HG02852 (cell line): ENCODE measurements around the gene TMEM181.
"Not testable (repeated sequence)": the region's sequence is repeated elsewhere in the genome, so short reads cannot be mapped to it uniquely, and the experiment has no call there.

Source experiments
- ATAC-seq: cut with Tn5 transposase; IDR thresholded peaks from one replicate; pipeline ENCODE4 v1.9.1; 2021; ENCODE audit warnings: mild to moderate bottlenecking, moderate library complexity; ENCODE audit not compliant: unreplicated experiment

TMEM181 gene

DNA sequence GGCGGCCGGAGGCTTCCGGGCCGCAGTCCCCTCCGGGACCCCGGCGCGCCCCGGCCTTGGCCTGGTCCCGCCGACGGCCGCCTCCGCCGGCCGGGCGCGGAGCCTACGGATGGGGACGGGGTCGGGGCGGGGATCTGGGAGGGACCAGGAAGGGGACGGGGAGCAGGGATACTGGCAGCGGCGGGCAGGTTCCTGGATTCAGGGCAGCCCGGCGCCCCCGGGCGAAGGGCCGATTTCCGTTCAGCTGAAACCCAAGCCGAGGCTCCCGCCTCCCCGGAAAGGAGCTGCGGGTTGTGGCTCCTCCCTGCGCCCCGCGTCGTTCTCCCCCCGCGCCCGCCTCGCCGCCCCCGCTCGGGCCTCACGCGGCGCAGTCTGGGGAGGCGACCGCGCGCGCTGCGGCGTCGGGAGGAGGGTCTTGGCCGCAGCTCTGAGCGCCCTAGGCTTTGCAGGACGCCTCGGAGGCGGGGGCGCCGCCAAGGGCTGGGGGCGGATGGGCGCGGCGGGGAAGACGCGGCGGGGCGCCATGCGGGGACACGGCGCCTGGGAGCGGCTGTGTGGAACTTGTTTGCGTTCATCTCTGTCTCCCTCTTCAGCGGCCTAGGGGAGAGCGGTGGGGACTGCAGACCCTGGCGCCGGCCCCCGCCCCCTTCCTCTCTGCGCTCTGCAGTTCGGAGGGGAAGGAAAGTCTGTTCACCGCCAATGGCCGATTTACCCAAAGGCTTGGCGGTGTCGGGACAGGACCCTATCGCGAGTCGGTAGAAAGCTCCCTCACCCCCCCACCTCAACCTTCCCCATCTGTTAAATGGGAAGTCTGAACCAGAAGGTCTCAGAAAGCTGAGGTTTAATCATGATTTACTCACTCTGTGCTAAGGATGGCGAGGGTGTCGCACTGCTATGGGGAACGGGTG, 22.7 kb upstream of the TMEM181 start:
- no peak for ATAC-seq

DNA sequence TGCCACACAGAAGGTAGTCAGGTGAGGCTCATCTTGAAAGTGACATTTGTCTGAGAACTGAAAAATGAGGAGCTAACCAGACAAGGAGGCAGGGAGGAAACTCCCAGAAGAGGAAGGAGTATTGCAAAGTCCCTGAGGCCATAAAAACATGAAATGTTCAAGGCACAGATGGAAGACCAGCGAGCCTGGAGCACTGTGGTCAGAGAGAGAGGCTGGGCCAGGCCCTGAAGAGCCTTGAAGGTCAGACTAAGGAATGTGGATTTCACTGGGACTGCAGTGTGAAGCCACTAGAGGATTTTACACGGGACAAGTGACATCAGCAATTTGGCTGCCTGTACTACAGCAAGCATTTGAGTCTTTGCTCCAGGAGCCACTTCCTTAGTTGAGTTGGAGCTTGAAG, 21.1 kb upstream of the TMEM181 start:
- no peak for ATAC-seq

DNA sequence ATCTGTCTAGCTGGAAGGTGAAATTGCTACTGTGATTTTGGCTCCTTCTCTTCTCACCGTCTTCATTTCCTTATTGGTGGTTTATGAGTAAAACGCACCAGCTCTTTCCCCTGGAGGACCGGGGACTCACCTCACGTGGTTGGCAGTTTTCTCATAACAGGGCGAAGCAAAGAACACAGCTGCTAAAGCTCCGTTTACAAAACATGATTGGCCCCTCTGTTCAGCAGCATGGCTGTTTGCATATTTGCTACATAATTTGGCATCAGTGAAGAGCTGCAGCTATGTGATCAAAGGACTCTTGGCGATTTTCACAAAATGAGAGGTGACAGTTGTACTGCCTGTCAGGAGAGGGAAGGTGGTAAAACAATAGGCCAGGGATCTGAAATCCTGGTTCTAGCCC, 20.5 kb upstream of the TMEM181 start:
- ATAC-seq, result no peak

DNA sequence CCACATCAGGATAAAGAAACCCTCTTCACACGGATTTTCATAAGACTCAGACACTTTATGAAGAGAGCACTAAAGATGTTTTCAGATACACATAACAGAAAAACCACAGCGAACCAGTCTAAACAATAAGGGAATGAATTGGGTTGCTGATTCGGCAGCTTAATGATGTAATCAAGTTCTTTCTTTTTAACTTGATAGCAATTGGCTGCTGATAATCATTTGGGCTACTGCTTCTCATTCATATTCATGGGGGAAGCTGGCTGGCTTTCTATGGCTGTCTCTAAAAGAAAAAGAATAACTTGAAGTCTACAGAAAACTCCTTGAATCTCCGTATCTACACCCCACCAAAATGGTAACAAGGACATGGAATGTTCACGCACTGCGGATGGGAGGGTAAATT, 20.0 kb upstream of the TMEM181 start:
- ATAC-seq, result no peak

DNA sequence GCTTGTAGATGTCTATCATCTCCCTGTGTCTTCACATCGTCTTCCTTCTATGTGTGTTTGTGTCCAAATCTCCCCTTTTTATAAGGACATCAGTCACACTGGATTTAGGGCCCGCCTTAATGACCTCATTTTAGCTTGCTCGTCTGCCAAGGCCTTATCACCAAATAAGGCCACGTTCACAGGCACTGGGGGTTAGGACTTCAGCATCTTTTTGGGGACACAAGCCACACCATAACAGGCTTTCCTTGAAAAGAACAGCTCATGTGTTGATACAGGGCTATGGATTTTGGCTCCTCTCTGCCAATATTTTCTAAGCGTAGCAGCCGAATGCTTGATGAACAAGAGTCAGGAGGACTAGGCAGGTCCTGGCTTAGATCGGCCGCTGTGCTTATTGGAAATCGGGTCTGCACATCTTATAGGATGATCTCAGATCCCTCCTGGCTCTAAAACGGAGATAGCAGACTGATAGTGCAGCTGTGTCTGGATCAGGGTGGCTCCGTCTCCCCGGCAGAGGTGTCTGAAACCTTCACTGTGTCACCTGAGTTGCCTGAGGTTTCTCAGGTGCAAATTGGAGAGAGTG, 16.2 kb upstream of the TMEM181 start:
- ATAC-seq, result no peak

DNA sequence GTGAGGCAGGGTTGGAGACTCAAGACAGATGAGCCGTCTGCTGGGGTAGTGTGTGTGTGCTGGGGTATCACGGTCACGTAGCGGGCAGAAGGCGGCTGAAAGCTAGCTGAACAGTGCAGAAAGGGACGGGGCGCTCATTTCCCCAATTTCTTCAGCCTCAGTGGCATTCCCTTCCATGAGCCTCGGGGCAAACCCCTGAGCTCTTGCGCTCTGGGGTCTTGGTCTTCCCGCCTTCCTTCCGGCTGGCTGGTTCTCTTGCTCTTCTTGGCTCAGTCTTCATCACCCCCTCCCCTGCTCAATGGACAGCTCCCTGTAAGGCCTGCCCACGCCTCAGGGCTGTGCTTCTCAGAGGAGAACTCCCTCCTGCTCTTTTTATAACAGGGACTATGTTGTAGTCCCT, 15.5 kb upstream of the TMEM181 start:
- ATAC-seq, result no peak

DNA sequence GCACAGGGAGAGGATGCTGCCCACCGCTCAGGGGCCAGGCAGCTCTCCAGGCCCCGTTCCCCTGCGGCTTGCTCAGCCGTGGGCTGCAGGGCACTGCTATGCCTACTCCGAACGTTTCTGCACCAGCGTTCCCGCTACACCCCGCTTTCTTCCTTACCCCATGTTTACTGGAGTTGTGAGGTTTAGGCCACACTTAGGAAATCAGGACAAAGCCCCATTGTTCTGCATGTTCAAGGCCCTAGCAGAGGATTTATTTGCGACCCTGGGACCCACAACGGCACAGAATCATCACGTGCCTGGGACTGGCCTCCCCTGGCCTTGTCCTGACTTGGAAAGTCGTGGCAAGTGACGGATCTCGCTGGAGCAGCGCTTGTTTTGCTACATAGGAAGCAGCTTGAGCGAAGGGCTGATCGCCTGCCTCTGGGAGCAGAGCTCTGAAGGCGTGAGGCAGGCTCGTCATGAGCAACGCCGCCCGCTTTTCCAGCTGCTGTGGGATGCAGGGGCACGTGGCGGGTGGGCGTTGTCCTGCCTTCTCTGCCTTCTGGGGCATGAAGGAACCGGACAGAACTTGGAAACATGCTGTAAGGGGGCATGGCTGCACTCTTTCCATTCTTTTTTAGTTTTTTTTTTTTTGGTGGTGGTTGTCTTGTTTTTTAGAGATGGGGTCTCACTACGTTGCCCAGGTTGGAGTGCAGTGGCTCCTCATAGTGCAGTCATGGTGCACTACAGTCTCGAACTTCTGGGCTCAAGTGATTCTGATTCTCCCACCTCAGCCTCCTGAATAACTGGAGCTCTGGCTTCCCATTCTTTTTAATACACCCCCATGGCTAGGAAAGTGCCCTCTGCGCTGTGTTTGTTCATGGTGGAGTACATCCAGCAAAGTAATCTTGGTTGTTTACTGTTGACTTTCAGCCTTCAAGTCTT, 14.6 kb upstream of the TMEM181 start:
- ATAC-seq, result no peak

DNA sequence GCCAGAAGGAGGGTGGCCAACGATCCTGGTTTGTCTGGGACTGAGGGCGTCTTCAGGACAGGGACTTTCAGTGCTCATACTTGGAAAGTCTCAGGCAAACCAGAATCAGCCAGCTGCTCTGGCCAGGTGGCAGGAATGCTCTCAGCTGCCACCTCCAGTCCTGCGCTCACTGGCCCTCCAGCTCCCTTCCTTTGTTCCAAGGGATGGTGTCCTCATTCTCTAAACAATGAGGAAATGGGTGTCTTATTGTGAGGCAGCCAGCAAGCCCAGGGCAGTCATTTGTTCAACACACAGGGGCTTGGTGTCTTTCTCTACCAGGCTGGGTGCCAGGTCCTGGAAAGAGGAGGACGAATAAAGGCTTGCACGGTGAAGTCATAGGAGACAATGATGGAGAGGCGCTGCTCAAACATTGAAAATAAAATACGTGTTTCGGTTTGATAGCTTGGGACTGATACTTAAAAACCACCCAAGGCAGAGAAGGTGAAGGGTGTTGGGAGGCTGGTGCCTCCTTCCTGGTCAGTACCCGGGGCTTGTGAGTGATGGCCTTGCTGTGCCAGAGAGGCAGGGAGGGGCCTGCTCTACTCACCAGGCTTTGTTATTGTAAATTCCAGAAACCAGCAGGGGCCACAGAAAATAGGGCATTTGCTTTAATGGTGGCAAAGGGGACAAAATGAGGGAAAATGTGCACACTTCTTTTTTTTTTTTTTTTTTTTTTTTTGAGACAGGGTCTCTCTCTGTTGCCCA, 11.3 kb upstream of the TMEM181 start:
- no peak for ATAC-seq

DNA sequence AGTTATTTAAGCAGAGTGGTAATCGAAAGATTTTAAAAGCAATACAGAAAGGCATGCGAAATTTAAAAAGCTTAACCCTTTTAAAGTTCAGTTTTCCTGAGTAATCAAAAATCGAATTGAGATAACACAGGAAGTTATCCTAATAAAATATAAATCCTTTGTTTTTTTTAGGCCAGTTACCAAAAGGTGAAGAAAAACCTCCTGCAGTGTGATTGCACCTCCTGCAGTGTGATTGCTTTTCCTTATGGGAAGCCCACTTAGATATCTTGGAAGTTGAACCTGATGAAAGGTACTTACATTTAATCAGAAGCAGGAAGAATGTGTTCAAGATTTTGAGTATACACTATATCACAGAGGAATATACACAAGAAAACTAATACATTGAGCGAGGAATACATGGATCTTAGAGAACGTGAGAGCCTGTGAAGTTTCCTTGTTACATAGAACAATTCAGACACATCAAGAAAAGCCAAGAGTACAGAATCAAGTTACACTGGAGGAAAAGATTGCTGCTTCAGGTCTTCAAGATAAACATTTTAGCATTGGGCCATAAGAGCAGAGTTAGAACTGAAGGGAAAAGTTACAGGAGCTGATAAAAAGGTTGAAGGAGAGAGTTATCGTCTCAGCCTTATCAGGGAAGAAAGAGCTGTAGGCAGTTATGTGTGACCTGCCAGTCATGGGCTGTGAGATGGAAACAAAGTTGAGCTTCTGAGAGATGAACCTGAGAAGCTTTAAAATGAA, 7.7 kb upstream of the TMEM181 start:
- no peak for ATAC-seq

DNA sequence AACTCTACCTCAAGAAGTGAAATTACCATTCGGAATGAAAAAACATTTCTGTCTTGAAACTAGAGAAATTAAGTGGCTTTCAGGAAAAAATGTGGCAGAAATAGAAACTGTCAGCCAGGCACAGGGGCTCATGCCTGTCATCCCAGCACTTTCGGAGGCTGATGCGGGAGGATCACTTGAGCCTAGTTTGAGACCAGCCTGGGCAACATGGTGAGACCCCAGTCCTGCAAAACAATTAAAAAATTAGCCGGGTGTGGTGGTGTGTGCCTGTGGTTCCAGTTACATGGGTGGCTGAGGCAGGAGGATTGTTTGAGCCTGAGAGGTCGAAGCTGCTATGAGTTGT, 7.1 kb upstream of the TMEM181 start:
- no peak for ATAC-seq

DNA sequence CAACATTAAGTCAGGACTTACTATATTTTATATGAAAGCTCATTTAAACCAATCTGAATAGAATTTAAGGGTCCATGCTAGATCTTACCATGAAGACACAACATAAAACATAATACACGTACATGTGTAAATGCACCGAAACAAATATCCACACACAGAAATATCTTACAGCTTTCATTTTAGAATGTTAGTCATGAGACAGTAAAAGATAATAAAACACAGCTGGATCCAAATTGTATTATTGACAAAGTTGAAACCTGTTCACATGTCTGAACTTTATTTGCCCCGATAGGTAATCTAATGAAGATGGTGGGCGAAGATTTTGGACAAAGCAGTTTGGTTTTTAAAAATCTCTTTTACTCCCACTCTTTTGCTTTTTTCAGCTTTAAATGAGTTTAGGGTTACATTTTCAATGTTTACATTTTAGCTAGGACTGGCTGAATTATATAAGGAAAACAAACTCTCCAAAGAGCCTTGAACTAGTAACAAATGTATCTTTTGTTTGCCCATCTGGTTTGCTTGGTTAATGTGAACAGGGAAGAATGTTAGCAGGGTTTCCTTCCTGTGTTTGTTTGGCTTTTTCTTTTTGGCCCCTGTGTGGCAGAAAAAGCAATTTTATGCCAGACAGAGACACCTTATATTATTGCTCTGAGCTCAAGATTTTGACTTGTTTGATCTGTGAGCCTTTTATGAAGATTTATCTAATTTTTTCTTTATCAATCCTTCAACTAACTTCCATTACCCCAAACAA, 5.1 kb upstream of the TMEM181 start:
- no peak for ATAC-seq

DNA sequence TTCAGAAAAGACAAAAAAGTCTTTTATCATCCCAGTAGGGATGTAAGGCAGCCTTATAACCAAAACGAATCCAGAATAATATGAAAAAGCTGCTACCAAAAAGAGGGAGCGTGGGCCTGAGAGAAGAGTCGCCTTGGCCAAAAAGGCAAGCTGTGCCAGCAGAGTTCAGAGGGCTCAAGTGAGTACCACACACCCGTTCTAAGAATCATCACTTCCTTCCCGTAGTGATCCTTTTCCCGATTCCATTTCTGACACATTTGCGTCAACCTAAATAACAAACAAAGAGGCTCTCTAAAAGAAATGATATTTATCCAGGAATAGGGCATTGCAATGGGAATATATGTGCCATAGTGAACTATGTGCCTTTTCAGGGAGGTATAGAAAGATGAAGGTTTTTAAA, 3.8 kb upstream of the TMEM181 start:
- no peak for ATAC-seq

DNA sequence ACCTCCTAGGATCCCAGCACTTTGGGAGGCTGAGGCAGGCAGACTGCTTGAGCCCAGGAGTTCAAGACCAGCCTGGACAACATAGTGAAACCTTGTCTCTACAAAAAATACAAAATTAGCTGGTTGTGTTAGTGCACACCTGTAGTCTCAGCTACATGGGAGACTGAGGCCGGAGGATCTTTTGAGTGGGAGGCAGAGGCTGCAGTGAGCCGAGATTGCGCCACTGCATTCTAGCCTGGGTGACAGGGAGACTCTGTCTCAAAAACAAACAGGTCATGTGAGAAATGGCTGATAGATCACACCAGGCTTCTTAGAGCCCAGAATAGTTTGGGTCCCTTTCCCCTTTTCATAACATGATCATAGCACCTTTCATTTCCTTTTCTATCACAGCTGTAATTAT, 2.8 kb upstream of the TMEM181 start:
- ATAC-seq, result not testable (repeated sequence)

DNA sequence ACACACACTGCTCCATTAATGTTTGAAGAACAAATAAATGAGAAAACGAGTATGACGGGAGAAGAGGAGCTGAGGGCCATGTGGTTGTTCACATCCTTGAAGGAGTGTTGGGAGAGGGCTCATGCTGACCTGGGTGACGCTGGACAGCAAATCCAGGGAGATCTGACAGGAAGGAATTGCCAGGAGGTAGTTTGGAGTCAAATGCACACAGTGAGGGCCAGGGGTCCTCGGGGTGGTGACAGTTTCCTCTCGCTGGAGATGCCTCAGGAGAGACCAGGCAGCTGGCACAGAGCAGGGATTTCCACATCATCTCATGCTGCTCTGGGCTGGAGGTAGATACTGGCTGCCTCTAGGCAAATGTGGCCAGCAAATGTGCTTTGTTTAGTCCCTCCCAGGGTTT, 2.0 kb upstream of the TMEM181 start:
- no peak for ATAC-seq

DNA sequence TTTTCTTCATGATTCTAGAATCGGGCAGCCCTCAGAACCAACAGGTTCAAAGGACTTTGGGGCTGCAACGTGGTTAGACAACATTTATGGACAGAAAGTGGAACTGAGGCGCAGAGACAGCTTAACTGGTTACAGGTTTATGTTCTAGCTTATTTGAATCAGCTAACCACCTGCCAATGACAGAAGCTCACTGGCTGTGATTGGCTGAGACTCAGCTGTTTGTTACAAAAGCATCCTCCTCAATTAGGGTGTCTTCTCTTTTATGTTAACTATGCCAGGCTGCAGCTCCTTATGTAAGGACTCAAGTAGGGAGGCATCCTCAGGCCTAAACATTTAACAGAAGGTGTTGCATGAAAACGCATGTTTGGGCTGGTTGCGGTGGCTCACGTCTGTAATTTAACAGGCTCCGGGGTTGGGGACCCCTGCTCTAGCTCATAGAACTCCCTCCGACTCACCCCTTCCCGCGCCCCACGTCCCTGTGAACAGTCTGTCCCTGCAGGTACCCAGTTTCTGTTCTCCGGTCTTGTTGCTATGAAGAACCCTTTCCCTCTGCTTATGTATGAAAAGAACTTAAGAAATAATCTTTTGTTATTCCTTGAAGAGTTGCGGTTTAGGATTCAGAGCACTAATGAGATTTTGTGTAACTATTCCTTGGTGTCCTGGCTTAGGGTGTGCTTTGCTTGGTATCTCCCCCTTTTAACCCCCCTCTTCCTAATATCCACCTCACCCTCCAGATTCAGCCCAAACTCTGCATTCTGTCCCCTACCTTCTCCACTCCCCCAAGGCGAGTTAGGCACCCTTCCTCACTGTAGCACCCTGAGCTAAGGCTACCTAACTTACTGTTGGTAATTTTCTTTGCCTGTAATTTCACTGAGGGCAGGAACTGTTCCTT, 1.2 kb upstream of the TMEM181 start:
- ATAC-seq, result no peak

DNA sequence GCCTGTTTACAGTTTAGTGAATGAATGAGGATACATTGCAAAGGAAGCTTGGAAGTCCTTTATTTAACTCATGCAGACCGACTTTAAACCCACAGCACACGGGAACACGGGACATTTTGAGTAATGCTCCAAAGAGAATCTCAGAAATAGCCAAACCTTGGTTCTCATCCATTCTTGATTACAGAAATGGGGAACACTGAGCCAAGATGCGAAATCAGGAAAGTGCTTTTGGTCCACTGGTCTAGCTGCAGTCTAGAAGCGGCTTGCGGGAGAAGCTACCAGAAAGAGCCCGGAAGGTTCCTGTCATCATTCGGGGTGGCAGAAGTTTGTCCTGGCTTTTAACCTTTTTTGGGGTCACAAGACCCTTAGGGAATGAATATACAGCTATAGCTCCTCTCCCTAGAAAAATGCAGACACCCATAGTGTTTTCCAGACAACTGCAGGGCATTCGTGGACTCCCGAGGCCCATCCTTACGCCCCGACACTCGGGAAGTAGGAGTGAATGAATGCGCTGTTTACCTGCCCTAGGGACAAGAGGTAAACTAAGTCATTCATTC, 475 bp upstream of the TMEM181 start:
- no peak for ATAC-seq

DNA sequence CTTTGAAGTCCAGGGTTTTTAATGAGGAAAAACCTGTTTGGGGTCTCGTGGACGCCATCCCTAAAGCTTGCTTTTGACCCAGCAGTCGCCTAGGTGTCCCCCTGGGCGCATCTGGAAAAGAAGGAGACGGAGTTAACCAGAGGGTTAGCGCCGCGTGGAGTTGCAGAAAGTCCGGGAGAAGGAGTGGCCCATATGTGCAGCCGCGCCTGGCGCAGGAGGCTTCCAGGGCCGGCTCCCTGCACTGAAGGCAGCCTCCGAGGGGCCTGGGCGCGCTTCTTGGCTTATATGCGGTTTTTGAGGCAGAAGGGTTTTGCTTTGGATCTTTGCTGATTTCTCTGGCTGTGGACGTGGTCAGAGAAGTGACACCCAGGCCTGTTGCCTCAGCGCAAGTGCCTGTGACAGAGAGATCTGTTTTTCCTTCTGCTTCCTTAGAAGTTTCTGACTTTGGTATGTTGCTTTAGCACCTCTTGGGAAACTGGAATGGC, 987 bp downstream of the TMEM181 start:
- ATAC-seq, result no peak

DNA sequence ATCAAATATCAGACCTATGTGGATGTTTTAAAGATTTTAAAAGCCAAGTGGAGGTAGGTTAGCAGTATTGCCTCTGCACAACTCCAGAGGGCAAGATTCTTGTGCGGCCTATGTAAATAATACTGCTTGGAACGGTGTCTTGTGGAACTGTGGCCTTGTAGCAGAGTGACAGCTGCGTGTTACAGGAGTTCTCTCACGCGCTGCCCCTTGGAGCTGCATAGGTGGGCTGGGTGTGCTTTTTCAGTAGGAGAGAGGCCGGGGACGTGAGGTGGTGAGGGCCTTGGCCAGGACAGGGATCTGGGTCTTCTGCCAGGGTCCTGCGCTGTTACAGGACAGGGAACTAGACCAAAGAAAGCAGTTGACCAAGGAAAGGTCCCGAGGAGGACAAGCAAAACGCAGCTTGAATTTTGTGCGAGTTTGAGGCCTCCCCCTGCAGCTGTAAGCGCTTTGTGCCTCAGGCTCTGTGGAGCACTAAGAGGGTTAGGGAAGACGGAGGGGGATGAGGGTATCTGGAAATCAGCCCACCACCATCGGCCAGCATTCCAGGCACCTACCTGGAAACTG, 1.5 kb downstream of the TMEM181 start:
- no peak for ATAC-seq
